DMS53 (cell line): ENCODE results near the gene HUNK.
"Not testable (repeated sequence)": the region's sequence is repeated elsewhere in the genome, so short reads cannot be mapped to it uniquely, and the experiment has no call there.

Experiments used
- DNase-seq: peaks from one replicate; lab custom pipeline; 2025; lab: John Stamatoyannopoulos, UW

Gene HUNK

GRCh38 chr21:31872452-31873274 is at the start of gene HUNK:
Gene HUNK, plus strand, starts transcription at chr21:31873020. Its CDS starts 655 bp downstream, at chr21:31873675.
- DNase-seq, result peak; percentile 79

DNA sequence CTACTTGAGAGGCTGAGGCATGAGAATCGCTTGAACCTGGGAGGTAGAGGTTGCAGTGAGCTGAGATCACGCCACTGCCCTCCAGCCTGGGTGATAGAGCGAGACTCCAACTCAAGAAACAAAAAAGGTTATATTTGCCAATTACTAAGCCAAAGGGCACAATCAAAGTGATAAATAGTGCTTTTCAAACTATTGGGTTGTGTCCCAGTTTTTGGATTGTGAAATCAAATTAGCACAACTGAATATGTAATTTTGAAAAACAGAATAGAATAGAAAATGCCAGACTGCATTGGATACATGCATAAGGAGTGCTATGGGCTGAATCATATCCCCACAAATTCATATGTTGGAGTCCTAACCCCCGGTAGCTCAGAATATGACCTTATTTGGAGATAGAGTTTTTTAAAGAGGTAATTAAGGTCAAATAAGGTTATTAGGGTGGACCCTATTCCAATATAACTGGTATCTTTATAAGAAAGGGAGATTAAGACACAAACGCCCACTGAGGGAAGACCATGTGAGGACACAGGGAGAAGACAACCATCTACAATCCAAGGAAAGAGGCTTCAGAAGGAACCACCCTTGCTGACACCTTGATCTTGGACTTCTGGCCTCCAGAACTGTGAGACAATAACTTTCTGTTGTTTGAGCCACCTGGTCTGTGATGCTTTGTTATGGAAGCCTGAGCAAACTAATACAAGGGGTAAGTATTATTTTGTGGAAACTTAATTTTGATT is 42.9 kb upstream of the HUNK start:
- DNase-seq, result no peak

DNA sequence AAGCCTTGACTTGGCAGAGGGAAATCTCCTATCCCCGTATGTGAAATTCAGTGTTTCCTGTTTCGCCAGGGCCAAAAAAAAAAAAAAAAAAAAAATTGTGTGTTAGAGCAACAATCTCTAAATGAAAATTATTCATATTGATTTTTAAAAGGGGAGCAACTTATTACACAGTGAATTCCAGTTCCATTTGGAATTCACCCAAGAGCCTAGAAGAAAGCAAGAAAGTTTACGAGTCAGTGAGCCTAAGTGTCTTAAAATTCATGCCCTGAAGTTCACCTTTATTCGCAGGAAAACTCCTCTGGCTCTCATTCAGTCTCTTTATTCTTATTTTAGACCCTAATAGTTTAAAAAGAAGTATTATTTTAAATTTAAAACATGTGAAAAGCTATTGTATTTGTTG is 42.1 kb upstream of the HUNK start:
- no peak for DNase-seq

DNA sequence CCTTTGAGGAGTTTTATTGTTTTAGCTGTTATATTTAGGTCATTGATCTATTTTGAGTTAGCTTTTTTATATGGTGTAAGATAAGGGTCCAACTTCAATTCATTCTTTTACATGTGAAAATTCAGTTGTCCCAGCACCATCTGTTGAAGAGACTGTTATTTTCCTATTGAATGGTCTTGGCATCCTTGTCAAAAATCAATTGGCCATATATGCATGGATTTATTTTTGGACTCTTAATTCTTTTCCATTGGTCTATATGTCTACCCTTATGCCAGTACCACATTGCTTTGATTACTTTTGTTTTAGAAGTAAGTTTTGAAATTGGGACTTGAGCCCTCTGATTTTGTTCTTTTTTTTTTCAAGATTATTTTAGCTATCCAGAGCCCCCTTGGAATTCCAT is 35.8 kb upstream of the HUNK start:
- DNase-seq, result no peak

GRCh38 chr21:31837618-31838390 is 35.0 kb upstream of the HUNK start:
- no peak for DNase-seq

DNA sequence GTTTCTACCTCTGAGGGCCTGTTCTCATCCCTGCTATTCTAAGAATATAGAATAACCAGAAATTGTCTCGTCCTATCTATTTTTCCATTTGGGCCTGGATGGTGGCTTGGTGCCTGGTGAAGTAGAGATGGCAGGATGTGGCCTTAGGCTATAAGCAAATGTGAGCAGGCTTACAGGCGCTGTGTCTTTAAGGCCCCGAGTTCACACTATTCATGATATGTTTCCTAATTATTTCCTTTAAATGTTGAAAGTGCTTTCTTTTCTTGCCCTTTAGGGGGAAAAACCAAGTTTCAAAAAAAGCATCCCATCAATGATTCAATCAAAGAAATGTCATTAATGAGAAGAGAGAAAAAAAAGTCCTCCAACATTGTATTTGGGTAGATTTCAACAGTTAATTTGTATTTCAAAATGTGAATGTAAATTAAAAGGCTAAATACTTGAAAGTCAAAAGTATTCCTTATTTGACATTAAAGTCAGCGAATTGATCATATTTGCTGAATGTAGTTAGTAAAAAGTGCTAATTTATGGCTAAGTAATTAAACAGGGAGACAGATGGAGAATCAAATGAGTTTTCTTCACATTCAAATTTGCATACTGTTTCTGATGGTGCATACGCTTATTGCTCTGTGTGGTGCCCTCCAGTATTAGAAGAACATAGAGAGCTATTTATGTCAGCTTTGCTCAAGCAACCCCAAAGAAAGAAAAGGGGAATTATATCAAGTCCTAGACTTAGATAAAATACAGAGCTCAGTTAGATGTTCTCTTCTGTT is 34.0 kb upstream of the HUNK start:
- DNase-seq, result no peak

GRCh38 chr21:31844206-31844605 is 28.6 kb upstream of the HUNK start:
- DNase-seq, result no peak

DNA sequence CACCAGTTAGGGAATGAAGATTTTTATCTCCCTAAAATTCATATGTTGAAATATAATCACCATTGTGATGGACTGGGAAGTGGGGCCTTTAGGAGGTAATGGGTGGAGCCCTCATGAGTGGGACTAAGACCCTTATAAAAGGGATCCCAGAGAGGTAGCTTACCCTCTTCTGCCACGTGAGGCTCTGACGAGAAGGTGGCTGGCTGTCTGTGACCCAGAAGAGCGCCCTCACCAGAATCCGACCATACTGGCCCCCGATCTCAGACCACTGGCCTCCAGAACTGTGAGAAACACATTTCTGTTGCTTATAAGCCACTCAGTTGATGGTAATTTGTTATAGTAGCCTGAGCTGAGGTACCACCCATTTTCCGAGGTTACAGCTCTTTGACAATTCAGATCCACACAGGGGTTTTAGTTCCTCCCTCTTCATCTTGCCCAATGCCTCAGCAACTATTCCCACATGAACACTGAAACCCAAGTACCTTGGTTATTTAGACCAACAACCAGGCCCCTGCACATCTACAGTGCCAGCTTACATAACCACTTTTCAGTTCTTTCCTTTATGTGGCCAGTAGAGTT is 27.6 kb upstream of the HUNK start:
- no peak for DNase-seq

DNA sequence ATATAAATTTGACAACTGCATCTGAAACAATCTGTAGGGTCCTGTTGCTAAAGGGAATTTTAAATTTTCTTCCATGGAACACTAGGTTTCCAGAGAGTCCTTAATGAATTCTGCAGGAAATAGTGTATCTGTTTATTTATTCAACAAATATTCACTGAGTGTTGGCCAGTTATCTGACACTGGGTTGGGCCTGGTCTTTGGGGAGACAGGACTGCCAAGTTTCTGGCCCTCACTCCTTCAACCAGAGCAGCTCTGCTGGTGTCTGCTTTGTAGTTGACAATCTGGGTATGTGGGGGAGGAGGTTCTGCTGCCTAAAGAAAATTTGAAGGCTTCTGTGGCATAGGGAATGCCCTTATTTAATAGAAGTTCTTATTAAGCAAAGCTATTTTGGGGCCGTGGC is 26.1 kb upstream of the HUNK start:
- no peak for DNase-seq

GRCh38 chr21:31847761-31848160 is 25.1 kb upstream of the HUNK start:
- no peak for DNase-seq

DNA sequence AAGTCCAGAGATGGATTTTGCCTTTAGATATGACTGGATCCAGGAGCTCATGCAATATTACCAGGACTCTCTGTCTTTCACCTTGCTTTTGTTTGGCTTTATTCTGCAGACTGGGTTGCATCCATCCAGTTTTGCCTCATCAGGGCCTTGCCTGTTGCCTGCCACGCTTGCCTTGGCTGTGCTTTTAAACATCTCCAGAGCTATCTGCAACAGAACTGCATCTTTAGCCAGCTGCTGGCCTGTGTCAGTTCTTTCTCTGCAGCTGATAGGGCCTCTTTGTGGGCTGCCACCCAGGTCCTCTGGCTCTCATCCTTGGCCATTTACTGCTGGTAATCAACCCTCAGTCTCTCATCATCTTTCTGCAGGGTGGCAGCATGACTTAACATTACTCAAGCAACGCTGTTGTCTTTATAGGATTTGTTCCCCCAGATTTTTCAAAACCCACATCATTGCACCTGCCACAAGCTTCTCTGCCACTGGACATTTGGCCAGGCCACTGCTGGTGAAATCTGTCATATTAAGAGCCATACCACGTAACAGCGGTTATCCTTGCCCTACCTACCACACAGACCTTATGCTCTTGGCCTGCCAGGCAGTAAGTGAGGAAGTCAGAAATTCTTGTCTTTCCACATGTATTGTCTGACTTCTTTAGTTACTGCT is 24.4 kb upstream of the HUNK start:
- no peak for DNase-seq

- DNase-seq, result no peak
Observed at GRCh38 chr21:31850886-31851285, 21.9 kb upstream of the HUNK start.

GRCh38 chr21:31855180-31855579 is 17.6 kb upstream of the HUNK start:
- DNase-seq, result no peak

DNA sequence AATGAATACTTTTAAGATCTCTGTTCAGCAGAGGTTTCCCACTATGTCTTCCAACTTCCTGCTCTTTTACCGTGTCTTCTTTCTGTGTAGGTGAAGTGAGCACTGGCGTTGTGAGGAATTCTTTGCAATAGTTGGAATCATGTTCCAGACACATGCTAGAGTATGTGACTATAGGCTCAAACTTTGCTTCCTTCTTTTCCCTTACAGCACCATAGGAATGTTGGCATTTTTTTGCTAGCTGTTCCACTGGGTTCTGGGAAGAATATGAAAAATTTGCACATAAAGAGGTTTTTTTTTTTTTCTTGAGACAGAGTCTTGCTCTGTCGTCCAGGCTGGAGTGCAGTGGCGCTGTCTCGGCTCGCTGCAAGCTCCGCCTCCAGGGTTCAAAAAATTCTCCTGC is 15.7 kb upstream of the HUNK start:
- no peak for DNase-seq

DNA sequence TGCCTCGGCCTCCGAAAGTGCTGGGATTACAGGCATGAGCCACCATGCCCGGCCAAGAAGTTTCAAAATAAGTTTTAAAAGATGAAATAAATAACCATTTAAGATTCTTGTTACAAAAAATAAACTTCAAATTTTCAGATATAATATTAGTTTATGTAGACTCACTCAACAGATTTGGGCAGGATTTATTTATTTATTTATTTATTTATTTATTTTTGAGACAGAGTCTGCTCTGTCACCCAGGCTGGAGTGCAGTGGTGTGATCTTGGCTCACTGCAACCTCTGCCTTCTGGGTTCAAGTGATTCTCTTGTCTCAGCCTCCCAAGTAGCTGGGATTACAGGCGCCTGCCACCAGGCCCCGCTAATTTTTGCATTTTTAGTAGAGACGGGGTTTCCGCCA is 15.2 kb upstream of the HUNK start:
- DNase-seq, result not testable (repeated sequence)

- no peak for DNase-seq
Observed at GRCh38 chr21:31860851-31861250, 12.0 kb upstream of the HUNK start.

DNA sequence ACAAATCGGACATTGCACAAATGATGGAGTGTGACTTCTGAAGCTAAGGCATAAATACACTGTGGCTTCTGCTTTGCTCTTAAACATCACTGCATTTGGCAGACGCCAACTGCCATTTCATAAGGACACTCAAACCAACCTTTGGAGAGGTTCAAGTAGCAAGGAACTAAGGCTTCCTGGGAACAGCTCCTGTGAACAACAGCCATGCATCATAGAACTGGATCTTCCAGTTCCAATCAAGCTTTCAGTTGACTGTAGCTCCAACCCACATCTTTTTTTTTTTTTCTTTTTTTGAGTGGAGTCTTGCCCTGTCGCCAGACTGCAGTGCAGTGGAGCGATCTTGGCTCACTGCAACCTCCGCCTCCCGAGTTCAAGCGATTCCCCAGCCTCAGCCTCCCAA is 10.7 kb upstream of the HUNK start:
- DNase-seq, result peak; percentile 65

DNA sequence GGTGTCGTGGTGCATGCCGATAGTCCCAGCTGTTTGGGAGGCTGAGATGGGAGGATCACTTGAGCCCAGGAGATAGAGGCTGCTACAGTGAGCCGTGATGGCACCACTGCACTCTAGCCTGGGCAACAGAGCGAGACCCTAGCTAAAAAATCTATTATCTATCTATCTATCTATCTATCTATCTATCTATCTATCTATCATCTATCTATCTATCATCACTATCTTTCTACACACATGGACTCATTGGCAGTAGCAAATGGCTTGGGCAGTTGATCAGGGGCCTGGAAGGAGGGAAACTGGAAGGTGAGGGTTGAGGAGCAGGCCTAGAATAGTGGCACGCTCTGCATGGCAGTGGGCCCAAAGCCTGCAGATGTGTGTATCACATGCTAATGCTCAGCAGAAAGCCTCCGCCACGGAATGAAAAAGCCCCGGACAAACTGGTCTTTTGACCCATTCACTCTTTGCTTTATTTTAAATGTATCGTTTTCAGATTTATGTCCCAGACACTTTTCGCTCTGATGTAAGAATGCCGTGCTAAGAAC is 7.3 kb upstream of the HUNK start:
- DNase-seq, result no peak

DNA sequence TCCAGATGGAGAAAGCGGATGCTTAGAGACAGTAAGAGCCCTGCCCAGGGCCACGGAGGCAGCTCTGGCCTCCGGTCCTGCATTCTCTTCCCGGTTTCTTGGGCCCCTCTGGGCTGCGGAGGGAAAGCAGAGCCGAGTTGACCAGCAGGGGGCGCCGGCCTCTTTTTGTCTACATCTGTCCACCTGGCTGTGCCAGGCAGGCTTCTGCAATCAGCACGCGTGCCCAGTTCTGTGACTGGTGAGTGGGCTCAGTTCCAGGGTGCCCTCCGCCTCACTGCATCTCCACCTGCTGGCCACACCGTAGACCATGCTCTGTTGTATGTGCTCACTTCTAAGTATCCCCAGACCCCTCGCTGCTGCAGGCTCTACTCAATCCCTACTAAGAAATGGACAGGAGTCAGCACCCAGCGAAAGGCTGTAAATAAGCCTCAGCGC is 6.7 kb upstream of the HUNK start:
- peak; percentile 86 for DNase-seq

DNA sequence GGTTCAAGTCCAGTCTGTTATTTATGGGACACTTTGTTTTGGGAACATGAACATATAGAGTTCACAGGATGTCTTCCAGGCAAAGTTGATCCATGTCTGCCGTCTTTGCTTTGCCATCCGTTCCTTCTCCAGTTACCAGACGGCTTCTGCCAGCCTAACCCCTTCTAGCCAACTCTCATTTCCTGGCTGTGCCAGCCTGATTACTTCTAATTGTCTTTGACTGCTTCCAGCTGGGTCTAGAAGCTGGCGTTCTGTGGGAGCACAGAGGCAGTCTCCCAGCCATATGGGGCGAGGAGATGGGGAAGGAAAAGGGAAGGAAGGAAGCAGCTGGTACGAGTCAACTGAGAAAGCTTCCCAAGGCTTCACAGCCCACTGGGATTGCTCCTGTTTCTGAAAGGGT is 3.1 kb upstream of the HUNK start:
- DNase-seq, result no peak
